ENCODE results near the gene TMEM181. TPM values are rescaled to one million over a fixed set of nuclear protein-coding genes. Genes with fewer than 3 reads are reported as not detected.
"Not testable (repeated sequence)": the region's sequence is repeated elsewhere in the genome, so short reads cannot be mapped to it uniquely, and the experiment has no call there.

The TMEM181 gene
- total RNA-seq, 1 donor from 2014 or later, result 42.2 TPM

GRCh38 chr6:158665332-158665731 is 105.4 kb downstream of the TMEM181 start:
- H3K27ac Mint-ChIP-seq (ENCODE audit: unreplicated experiment), result no peak overlapping the region
- peaks cover 17% of the 10 kb centered on the region for H3K27me3 Mint-ChIP-seq (ENCODE audit: low read depth)
- H3K4me1 Mint-ChIP-seq (ENCODE audit: low read depth), result peaks cover 12% of the 10 kb centered on the region
- H3K9me3 Mint-ChIP-seq (ENCODE audit: low read depth), result no peaks in the 10 kb centered on the region
- H3K36me3 Mint-ChIP-seq (ENCODE audit: low read depth), result no peaks in the 10 kb centered on the region
- no peak overlapping the region for H3K4me3 Mint-ChIP-seq (ENCODE audit: unreplicated experiment)
- DNase-seq (ENCODE audit: low spot score), result no peak
- no peak for TF ChIP-seq CTCF (IDR thresholded peaks at IDR 0.05)

- Mint-ChIP-seq H3K9me3 (ENCODE audit: low read depth) (no peaks in the 10 kb centered on the region), H3K27ac (ENCODE audit: unreplicated experiment) (no peak overlapping the region), H3K4me1 (ENCODE audit: low read depth) (peaks cover 12% of the 10 kb centered on the region), H3K36me3 (ENCODE audit: low read depth) (no peaks in the 10 kb centered on the region), H3K4me3 (ENCODE audit: unreplicated experiment) (no peak overlapping the region), H3K27me3 (ENCODE audit: low read depth) (peaks cover 17% of the 10 kb centered on the region)
- no peak for DNase-seq (ENCODE audit: low spot score)
- no peak for TF ChIP-seq CTCF (IDR thresholded peaks at IDR 0.05)
Measured at GRCh38 chr6:158666628-158667359, 106.9 kb downstream of the TMEM181 start.

- H3K4me3 Mint-ChIP-seq (ENCODE audit: unreplicated experiment), result no peak overlapping the region
- no peaks in the 10 kb centered on the region for H3K36me3 Mint-ChIP-seq (ENCODE audit: low read depth)
- H3K9me3 Mint-ChIP-seq (ENCODE audit: low read depth), result no peaks in the 10 kb centered on the region
- H3K27ac Mint-ChIP-seq (ENCODE audit: unreplicated experiment), result no peak overlapping the region
- peaks cover 12% of the 10 kb centered on the region for H3K4me1 Mint-ChIP-seq (ENCODE audit: low read depth)
- TF ChIP-seq CTCF (IDR thresholded peaks at IDR 0.05), result no peak
- DNase-seq (ENCODE audit: low spot score), result no peak
- peaks cover 17% of the 10 kb centered on the region for H3K27me3 Mint-ChIP-seq (ENCODE audit: low read depth)
Measured at GRCh38 chr6:158667360-158667981, 107.6 kb downstream of the TMEM181 start.

- TF ChIP-seq CTCF (IDR thresholded peaks at IDR 0.05), result no peak
- Mint-ChIP-seq H3K4me3 (ENCODE audit: unreplicated experiment) (no peak overlapping the region), H3K27me3 (ENCODE audit: low read depth) (peaks cover 11% of the 10 kb centered on the region), H3K9me3 (ENCODE audit: low read depth) (no peaks in the 10 kb centered on the region), H3K27ac (ENCODE audit: unreplicated experiment) (no peak overlapping the region), H3K4me1 (ENCODE audit: low read depth) (peaks cover 8% of the 10 kb centered on the region), H3K36me3 (ENCODE audit: low read depth) (no peaks in the 10 kb centered on the region)
- no peak for DNase-seq (ENCODE audit: low spot score)
Measured at GRCh38 chr6:158668707-158669103, 108.8 kb downstream of the TMEM181 start.

- Mint-ChIP-seq H3K4me1 (ENCODE audit: low read depth) (peaks cover 8% of the 10 kb centered on the region), H3K9me3 (ENCODE audit: low read depth) (no peaks in the 10 kb centered on the region), H3K27me3 (ENCODE audit: low read depth) (peaks cover 11% of the 10 kb centered on the region), H3K36me3 (ENCODE audit: low read depth) (no peaks in the 10 kb centered on the region), H3K27ac (ENCODE audit: unreplicated experiment) (no peak overlapping the region), H3K4me3 (ENCODE audit: unreplicated experiment) (no peak overlapping the region)
- DNase-seq (ENCODE audit: low spot score), result no peak
- TF ChIP-seq CTCF (IDR thresholded peaks at IDR 0.05), result no peak
Measured at GRCh38 chr6:158669145-158670035, 109.5 kb downstream of the TMEM181 start.

- H3K4me3 Mint-ChIP-seq (ENCODE audit: unreplicated experiment); H3K27ac Mint-ChIP-seq (ENCODE audit: unreplicated experiment); DNase-seq (ENCODE audit: low spot score); H3K27me3 Mint-ChIP-seq (ENCODE audit: low read depth); H3K36me3 Mint-ChIP-seq (ENCODE audit: low read depth); H3K9me3 Mint-ChIP-seq (ENCODE audit: low read depth); H3K4me1 Mint-ChIP-seq (ENCODE audit: low read depth): not testable (repeated sequence)
Measured at GRCh38 chr6:158672119-158672518, 112.2 kb downstream of the TMEM181 start.

Measured in chondrocyte (in vitro differentiated cells).